Mucosa of rectum (tissue), 2 donors: ENCODE data around the gene DNAJA2.
A peak's percentile ranks its signal among the peaks of the same experiment; 100 is the strongest.
"Not testable (repeated sequence)": the region's sequence is repeated elsewhere in the genome, so short reads cannot be mapped to it uniquely, and the experiment has no call there.

ENCODE experiments used
- H3K27ac ChIP-seq, 2 donors: one replicate each; pipeline ENCODE4 v1.7.0; 2013; ENCODE audit warnings: inconsistent platforms in 2 of 2, low read depth in 2 of 2, low read length in 2 of 2
- H3K27me3 ChIP-seq, 2 donors: one replicate each; pipeline ENCODE4 v1.7.0; 2013; ENCODE audit warnings: low read length in 2 of 2; ENCODE audit not compliant: control insufficient read depth in 2 of 2, insufficient read depth in 2 of 2
- H3K36me3 ChIP-seq, 2 donors: one replicate each; pipeline ENCODE4 v1.7.0; 2013; ENCODE audit warnings: low read length in 2 of 2; ENCODE audit not compliant: control insufficient read depth in 2 of 2, insufficient read depth in 2 of 2
- H3K4me1 ChIP-seq, 2 donors: one replicate each; pipeline ENCODE4 v1.7.0; 2013; ENCODE audit warnings: low read length in 2 of 2, mild to moderate bottlenecking in 1 of 2; ENCODE audit not compliant: control insufficient read depth in 2 of 2, insufficient read depth in 2 of 2
- H3K4me3 ChIP-seq, 2 donors: one replicate each; pipeline ENCODE4 v1.7.0; 2013; ENCODE audit warnings: low read length in 2 of 2
- H3K9ac ChIP-seq, 2 donors: one replicate each; pipeline ENCODE4 v1.7.0; 2013; ENCODE audit warnings: low read length in 2 of 2, low read depth in 1 of 2, mild to moderate bottlenecking in 1 of 2
- H3K9me3 ChIP-seq, 2 donors: one replicate each; pipeline ENCODE4 v1.7.0; 2013; ENCODE audit warnings: low read length in 2 of 2; ENCODE audit not compliant: control insufficient read depth in 2 of 2
- donor health status: healthy.
- donor health status: Normal muscosa, but diverticular disease.

The DNAJA2 gene

DNA sequence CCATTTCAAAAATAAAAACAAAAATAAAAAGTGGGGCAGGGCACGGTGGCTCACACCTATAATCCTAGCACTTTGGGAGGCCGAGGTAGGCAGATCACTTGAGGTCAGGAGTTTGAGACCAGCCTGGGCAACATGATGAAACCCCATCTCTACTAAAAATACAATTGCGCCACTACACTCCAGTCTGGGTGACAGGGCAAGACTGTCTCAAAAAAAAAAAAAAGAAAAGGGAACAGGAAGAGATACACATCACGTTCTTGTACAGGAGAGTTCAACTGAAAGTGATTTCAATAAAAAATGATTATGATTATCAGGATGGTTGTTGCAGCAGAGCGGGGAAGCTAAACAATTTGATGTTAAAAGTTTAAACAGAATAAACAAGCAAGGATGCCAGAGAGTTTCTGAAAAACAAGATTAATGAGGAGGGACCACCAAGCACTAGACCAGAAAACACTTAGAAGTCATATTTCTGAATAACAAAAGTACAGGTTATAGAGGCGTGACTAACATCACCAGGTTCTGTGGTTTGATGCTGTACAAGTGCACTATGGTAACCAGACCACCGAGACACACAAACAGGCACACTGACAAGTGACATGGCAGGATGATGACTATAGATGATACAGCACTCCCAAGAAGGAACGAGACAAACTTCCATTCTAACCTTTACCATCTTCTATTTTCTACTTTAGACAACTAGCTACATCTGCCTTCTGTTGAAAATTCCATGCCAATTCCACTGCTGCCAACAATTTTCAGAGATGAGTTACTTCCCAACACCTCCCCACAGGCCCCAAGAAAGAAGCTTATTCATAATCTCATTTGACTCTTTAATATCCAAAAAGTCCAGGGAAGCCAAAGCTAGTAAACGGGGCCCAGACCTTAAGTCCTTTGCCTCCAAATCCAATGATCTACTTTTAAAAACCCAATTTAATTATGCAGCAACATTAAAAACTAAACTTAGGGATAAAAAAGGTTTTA, 11.8 kb downstream of the DNAJA2 start:
- Histone ChIP-seq H3K27ac (no peak overlapping the region), H3K9me3 (no peaks in the 10 kb centered on the region), H3K9ac (peak overlapping the region in 1 of 2 donors; percentile 26), H3K36me3 (peaks cover 70 to 86% of the 10 kb centered on the region in 2 donors), H3K27me3 (no peaks in the 10 kb centered on the region), H3K4me1 (peaks cover 2 to 3% of the 10 kb centered on the region in 2 donors), H3K4me3 (no peak overlapping the region)

DNA sequence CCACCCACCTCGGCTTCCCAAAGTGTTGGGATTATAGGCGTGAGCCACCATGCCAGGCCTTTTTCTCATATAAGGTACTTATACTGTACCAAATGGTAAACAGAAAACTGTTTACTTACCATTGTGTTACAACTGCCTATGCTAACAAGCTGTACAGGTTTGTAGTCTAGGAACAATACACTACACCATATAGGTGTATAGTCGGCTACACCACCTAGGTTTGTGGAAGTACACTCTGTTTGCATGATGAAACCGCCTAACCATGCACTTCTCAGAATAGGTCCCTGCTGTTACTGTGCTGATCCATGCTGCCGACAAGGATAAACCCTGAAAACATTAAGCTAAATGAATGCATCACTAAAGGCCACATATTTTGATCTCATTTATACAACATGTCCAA, 18.9 kb downstream of the DNAJA2 start:
- Histone ChIP-seq H3K4me1 (no peaks in the 10 kb centered on the region), H3K36me3 (peaks cover 42 to 45% of the 10 kb centered on the region in 2 donors)

DNA sequence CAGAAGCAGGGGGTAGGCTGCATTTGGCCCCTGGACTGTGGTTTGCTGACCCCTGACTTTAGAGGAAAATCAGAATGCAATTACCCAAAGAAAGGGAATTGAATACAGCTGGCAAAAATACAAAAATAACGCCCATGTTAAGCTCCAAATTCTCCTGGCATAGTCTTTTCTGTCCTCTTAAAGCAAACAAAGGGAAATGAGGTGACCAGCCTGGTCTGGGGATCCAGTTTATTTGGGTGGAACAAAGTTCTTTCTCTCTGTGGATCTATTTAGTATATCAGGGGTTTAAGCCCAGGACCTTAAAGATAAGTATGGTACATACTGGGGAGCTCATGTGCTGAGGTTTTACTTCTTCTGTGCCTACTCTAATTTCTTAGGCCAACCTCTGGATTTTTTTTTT, 23.5 kb downstream of the DNAJA2 start:
- Histone ChIP-seq H3K9ac (no peak overlapping the region), H3K36me3 (peaks cover 4 to 5% of the 10 kb centered on the region in 2 donors), H3K27me3 (no peaks in the 10 kb centered on the region), H3K4me1 (no peaks in the 10 kb centered on the region), H3K4me3 (no peak overlapping the region), H3K9me3 (no peaks in the 10 kb centered on the region), H3K27ac (no peak overlapping the region)

More for the DNA sequence above, 18.9 kb downstream of the DNAJA2 start:
- Histone ChIP-seq H3K27me3 (no peaks in the 10 kb centered on the region), H3K4me3 (no peak overlapping the region), H3K9me3 (no peaks in the 10 kb centered on the region), H3K27ac (no peak overlapping the region), H3K9ac (no peak overlapping the region)

- H3K27me3 ChIP-seq = no peaks in the 10 kb centered on the region
- H3K36me3 ChIP-seq = no peaks in the 10 kb centered on the region
- H3K9ac ChIP-seq = no peak overlapping the region
- no peak overlapping the region for H3K4me3 ChIP-seq
- no peak overlapping the region for H3K27ac ChIP-seq
- H3K4me1 ChIP-seq = no peaks in the 10 kb centered on the region
- no peaks in the 10 kb centered on the region for H3K9me3 ChIP-seq
Measured at GRCh38 chr16:46949241-46949892, 24.1 kb downstream of the DNAJA2 start.

DNA sequence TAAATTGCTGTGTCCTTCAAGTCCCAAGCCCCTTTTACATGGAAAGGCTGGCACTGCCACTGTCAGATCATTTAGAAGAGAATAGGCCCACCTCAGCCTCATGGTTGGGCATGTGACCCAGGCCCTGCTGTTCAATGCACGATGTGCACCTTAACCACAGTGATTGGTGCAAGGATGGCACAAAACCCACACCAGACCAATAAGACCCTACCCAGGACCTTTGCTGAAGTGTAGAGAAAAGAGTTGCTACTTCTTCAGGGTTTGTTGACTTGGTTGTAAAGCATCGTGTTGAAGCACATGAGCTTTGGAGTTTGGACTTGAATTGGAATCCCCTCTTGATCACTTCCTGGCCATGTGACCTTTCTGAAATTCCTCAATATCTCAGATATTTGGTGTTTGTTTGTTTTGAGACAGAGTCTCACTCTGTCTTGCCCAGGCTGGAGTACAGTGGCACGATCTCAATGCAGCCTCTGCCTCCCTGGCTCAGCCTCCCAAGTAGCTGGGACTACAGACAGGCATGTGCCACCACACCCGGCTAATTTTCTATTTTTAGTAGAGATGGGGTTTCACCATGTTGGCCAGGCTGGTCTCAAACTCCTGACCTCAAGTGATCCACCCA, 24.8 kb downstream of the DNAJA2 start:
- H3K27me3 ChIP-seq = no peaks in the 10 kb centered on the region
- no peak overlapping the region for H3K27ac ChIP-seq
- H3K4me3 ChIP-seq = no peak overlapping the region
- no peaks in the 10 kb centered on the region for H3K36me3 ChIP-seq
- H3K4me1 ChIP-seq = no peaks in the 10 kb centered on the region
- H3K9me3 ChIP-seq = no peaks in the 10 kb centered on the region
- no peak overlapping the region for H3K9ac ChIP-seq

- no peaks in the 10 kb centered on the region for H3K27me3 ChIP-seq
- no peak overlapping the region for H3K27ac ChIP-seq
- no peak overlapping the region for H3K9ac ChIP-seq
- no peaks in the 10 kb centered on the region for H3K4me1 ChIP-seq
- no peaks in the 10 kb centered on the region for H3K36me3 ChIP-seq
- H3K9me3 ChIP-seq = no peaks in the 10 kb centered on the region
- no peak overlapping the region for H3K4me3 ChIP-seq
Measured at GRCh38 chr16:46947900-46948547, 25.4 kb downstream of the DNAJA2 start.

GRCh38 chr16:46944713-46945112, 28.8 kb downstream of the DNAJA2 start:
- H3K9me3 ChIP-seq, H3K4me1 ChIP-seq, H3K36me3 ChIP-seq, H3K4me3 ChIP-seq, H3K27ac ChIP-seq, H3K27me3 ChIP-seq, H3K9ac ChIP-seq: not testable (repeated sequence)

DNA sequence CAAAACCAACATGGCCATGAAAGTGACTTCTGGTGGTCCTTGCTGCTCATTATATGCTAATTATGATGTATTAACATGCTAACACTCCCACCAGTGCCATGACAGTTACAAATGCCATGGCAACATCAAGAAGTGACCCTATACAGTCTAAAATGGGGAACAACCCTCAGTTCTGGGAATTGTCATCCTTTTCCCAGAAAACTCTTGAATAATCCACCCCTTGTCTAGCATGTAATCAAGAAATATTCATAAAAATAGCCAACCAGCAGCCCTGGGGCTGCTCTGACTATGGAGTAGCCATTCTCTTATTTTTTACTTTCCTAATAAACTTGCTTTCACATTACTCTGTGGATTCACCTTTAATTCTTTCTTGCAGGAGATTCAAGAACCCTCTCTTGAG, 35.9 kb downstream of the DNAJA2 start:
- Histone ChIP-seq H3K9me3 (no peaks in the 10 kb centered on the region), H3K9ac (no peak overlapping the region), H3K27me3 (no peaks in the 10 kb centered on the region), H3K4me1 (no peaks in the 10 kb centered on the region), H3K36me3 (no peaks in the 10 kb centered on the region), H3K27ac (no peak overlapping the region), H3K4me3 (no peak overlapping the region)

DNA sequence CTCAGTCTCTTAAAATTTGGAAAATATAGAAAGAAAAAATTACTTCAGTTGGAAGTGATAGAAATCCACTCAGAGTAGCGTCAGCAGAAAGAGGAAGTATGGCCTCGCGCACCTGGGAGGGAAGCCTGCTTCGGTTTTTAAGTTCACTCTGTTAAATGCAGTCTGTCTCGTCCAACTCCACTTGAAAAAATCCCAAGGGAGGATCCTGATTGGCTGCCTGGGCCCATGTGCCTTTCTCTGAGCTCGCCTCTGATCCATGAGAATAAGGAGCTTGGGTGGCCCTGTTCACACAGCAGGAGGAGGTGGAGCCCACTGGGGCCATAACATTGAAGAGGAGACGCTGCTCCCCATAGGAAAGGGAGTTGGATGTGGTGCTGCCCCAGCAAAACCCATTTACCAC, 40.7 kb downstream of the DNAJA2 start:
- no peaks in the 10 kb centered on the region for H3K9me3 ChIP-seq
- H3K4me3 ChIP-seq = no peak overlapping the region
- no peaks in the 10 kb centered on the region for H3K27me3 ChIP-seq
- H3K9ac ChIP-seq = no peak overlapping the region
- H3K36me3 ChIP-seq = peaks cover 0 to 3% of the 10 kb centered on the region in 2 donors
- no peak overlapping the region for H3K27ac ChIP-seq
- peaks cover 0 to 3% of the 10 kb centered on the region in 2 donors for H3K4me1 ChIP-seq
